ENCODE measurements around the gene LURAP1L. TPM values are rescaled to one million over a fixed set of nuclear protein-coding genes. Genes with fewer than 3 reads are reported as not detected.

LURAP1L gene
- total RNA-seq, 1 experiment from 2014 or later, result 1.7 TPM

DNA sequence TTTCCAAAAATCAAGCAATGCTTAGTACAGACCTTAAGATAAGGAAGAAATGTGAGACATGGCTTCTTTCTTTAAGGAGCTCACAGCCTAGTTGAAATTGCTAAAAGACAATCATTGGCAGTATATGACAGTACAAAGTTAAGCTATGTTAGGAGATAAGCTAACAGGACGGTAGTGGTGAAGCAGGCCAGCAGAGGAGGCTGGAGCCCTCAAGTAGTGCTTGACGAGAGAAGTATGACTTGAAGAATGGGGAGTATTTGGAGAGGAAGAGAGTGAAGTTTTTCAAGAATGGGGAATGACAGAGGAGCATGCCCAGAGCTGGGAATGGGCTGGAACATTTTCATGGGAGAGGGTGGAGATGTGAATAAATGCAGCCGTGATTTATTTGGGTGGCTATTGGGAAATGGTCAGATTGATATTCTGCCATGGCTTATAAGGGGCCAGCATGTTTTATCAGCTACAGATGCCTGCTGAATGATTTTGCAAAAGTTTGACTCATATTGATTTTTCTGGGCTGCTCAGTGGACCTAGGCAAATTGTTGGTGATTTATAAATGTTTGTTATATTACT is 43.7 kb downstream of the LURAP1L start (continued):
- TF ChIP-seq, protein P1, sequence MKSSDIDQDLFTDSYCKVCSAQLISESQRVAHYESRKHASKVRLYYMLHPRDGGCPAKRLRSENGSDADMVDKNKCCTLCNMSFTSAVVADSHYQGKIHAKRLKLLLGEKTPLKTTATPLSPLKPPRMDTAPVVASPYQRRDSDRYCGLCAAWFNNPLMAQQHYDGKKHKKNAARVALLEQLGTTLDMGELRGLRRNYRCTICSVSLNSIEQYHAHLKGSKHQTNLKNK (CRISPR knock-in tag; IDR thresholded peaks at IDR 0.05), result no peak
- no peak for TF ChIP-seq ZBTB21 (CRISPR knock-in tag; IDR thresholded peaks at IDR 0.05; ENCODE audit: borderline replicate concordance)
- no peak for TF ChIP-seq TEAD1 (CRISPR knock-in tag; IDR thresholded peaks at IDR 0.05)
- TF ChIP-seq, protein P2, sequence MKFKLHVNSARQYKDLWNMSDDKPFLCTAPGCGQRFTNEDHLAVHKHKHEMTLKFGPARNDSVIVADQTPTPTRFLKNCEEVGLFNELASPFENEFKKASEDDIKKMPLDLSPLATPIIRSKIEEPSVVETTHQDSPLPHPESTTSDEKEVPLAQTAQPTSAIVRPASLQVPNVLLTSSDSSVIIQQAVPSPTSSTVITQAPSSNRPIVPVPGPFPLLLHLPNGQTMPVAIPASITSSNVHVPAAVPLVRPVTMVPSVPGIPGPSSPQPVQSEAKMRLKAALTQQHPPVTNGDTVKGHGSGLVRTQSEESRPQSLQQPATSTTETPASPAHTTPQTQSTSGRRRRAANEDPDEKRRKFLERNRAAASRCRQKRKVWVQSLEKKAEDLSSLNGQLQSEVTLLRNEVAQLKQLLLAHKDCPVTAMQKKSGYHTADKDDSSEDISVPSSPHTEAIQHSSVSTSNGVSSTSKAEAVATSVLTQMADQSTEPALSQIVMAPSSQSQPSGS (CRISPR knock-in tag; IDR thresholded peaks at IDR 0.05; ENCODE audit: borderline replicate concordance, low read depth), result no peak
- TF ChIP-seq SMAD3 (CRISPR knock-in tag; IDR thresholded peaks at IDR 0.05; ENCODE audit: borderline replicate concordance), result no peak

DNA sequence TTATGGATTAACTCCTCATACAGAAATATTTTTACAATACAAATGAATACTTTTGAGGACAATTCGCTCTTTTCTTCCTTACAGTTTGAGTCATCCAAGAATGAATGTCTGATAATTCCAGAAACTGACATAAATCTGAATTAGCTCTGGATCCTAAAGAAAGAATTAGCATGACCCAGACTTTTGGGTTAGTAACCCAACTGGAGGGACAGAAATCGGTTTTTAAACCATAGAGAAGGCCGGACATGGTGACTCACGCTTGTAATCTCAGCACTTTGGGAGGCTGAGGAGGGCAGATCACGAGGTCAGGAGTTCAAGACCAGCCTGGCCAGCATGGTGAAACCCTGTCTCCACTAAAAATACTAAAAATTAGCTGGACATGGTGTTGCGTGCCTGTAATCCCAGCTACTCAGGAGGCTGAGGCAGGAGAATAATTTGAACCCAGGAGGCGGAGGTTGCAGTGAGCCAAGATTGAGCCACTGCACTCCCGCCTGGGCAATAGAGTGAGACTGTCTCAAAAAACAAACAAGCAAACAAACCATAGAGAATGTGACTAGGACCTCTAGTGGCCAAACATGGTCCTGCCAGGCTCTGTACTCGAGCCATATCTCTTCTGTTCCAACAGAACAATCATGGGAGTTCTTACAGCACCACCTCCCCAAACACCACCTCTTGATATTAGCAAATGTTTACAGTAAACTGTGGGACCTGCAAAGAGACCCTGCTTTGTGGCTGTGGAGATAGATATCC is 44.8 kb downstream of the LURAP1L start:
- DNase-seq (ENCODE audit: low spot score), result peak; percentile 62
- H3K27me3 Mint-ChIP-seq (ENCODE audit: low read depth), result no peaks in the 10 kb centered on the region
- peaks cover 7% of the 10 kb centered on the region; the same call in 1 of the 2 replicates for H3K4me1 Mint-ChIP-seq
- H3K4me3 Mint-ChIP-seq, result no peak overlapping the region
- H3K27ac Mint-ChIP-seq, result no peak overlapping the region
- ChIA-PET CTCF (interaction anchor here (0.7 to 1.0 kb wide), 2 partner anchors 11 to 43 kb away, joined by 4 to 5 read pairs; no protein-coding TSS in a partner anchor), POLR2A (no interaction called here)
- peak; percentile 85 for ATAC-seq
- H3K36me3 Mint-ChIP-seq, result no peaks in the 10 kb centered on the region
- H3K9me3 Mint-ChIP-seq, result no peaks in the 10 kb centered on the region
- TF ChIP-seq, protein P3, sequence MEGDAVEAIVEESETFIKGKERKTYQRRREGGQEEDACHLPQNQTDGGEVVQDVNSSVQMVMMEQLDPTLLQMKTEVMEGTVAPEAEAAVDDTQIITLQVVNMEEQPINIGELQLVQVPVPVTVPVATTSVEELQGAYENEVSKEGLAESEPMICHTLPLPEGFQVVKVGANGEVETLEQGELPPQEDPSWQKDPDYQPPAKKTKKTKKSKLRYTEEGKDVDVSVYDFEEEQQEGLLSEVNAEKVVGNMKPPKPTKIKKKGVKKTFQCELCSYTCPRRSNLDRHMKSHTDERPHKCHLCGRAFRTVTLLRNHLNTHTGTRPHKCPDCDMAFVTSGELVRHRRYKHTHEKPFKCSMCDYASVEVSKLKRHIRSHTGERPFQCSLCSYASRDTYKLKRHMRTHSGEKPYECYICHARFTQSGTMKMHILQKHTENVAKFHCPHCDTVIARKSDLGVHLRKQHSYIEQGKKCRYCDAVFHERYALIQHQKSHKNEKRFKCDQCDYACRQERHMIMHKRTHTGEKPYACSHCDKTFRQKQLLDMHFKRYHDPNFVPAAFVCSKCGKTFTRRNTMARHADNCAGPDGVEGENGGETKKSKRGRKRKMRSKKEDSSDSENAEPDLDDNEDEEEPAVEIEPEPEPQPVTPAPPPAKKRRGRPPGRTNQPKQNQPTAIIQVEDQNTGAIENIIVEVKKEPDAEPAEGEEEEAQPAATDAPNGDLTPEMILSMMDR (IDR thresholded peaks at IDR 0.05), result peak; percentile 67
- TF ChIP-seq FOXP1 (CRISPR knock-in tag; IDR thresholded peaks at IDR 0.05; ENCODE audit: borderline replicate concordance), result no peak
- TF ChIP-seq ZNF121 (CRISPR knock-in tag; IDR thresholded peaks at IDR 0.05), result peak; percentile 95

DNA sequence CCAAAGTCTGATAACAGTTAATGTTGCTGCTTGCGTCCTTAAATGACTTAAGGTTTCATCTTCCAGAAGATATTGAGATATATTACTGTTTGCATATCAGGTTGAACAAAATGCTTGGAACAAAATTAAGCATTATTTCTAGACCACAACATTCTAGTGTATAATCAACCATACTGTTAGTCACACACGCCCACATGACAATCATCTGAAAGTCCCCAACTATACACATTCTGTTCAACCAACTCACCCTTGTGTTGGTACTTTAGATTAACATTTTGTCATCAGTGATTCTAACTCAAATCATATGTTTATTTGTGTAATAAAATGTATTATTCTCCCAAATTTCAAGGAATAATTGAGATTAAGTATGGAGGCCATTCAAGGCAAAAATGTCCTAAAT is 47.3 kb downstream of the LURAP1L start:
- no peak for ATAC-seq
- no peak overlapping the region for H3K4me3 Mint-ChIP-seq
- H3K9me3 Mint-ChIP-seq, result no peaks in the 10 kb centered on the region
- no peaks in the 10 kb centered on the region for H3K4me1 Mint-ChIP-seq
- no peak overlapping the region for H3K27ac Mint-ChIP-seq
- no peak for TF ChIP-seq OVOL2 (CRISPR knock-in tag; IDR thresholded peaks at IDR 0.05; ENCODE audit: borderline replicate concordance)
- H3K27me3 Mint-ChIP-seq (ENCODE audit: low read depth), result no peaks in the 10 kb centered on the region
- DNase-seq (ENCODE audit: low spot score), result no peak
- H3K36me3 Mint-ChIP-seq, result no peaks in the 10 kb centered on the region
- CTCF ChIA-PET, result no interaction called here
- POLR2A ChIA-PET, result no interaction called here

DNA sequence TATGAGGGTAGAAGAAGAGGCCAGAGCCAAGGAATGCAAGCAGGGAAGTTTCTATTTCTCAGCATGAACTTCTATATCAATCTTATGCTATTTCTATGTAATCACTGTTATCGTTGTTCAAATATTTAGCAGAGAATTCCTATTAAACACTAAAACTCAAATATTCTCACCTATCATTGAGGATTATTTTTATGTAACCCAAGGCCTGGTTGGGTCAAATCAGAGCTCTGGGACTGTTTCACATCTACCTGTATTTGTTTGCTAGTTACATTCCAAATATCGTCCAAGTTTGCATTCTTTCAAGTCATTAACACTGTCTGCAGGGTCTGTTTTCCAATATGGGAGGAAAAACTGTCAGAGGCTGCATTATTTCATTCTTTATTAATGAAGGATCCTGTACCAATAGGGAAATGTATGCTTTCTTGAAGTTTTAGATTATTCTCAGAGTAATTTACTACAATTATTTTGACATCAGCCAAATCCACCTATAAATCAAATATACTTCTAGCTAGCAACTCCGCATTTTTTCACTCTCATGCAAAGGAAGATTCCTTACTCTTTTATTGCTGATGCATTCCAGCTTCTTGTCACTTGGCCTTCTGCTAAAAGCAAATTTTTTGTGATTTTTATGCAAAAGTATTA is 52.2 kb downstream of the LURAP1L start:
- no peaks in the 10 kb centered on the region for H3K27me3 Mint-ChIP-seq (ENCODE audit: low read depth)
- no peak for DNase-seq (ENCODE audit: low spot score)
- no peak overlapping the region for H3K27ac Mint-ChIP-seq
- peaks cover 6% of the 10 kb centered on the region for H3K9me3 Mint-ChIP-seq
- no peak overlapping the region for H3K4me3 Mint-ChIP-seq
- H3K4me1 Mint-ChIP-seq, result peaks cover 8% of the 10 kb centered on the region
- ChIA-PET CTCF (no interaction called here), POLR2A (no interaction called here)
- ATAC-seq, result no peak
- H3K36me3 Mint-ChIP-seq, result no peaks in the 10 kb centered on the region
- TF ChIP-seq ZBTB21 (CRISPR knock-in tag; IDR thresholded peaks at IDR 0.05; ENCODE audit: borderline replicate concordance) (no peak), JUN (CRISPR knock-in tag; IDR thresholded peaks at IDR 0.05) (no peak), ZNF263 (CRISPR knock-in tag; IDR thresholded peaks at IDR 0.05; ENCODE audit: low read depth) (no peak), NR2C2 (CRISPR knock-in tag; IDR thresholded peaks at IDR 0.05) (no peak), CREB1 (CRISPR knock-in tag; IDR thresholded peaks at IDR 0.05) (no peak), TCF7 (CRISPR knock-in tag; IDR thresholded peaks at IDR 0.05; ENCODE audit: low read depth) (no peak), NFYB (CRISPR knock-in tag; conservative IDR thresholded peaks at IDR 0.05; ENCODE audit: low read depth) (no peak)
- TF ChIP-seq, protein P4, sequence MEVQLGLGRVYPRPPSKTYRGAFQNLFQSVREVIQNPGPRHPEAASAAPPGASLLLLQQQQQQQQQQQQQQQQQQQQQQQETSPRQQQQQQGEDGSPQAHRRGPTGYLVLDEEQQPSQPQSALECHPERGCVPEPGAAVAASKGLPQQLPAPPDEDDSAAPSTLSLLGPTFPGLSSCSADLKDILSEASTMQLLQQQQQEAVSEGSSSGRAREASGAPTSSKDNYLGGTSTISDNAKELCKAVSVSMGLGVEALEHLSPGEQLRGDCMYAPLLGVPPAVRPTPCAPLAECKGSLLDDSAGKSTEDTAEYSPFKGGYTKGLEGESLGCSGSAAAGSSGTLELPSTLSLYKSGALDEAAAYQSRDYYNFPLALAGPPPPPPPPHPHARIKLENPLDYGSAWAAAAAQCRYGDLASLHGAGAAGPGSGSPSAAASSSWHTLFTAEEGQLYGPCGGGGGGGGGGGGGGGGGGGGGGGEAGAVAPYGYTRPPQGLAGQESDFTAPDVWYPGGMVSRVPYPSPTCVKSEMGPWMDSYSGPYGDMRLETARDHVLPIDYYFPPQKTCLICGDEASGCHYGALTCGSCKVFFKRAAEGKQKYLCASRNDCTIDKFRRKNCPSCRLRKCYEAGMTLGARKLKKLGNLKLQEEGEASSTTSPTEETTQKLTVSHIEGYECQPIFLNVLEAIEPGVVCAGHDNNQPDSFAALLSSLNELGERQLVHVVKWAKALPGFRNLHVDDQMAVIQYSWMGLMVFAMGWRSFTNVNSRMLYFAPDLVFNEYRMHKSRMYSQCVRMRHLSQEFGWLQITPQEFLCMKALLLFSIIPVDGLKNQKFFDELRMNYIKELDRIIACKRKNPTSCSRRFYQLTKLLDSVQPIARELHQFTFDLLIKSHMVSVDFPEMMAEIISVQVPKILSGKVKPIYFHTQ (CRISPR knock-in tag; IDR thresholded peaks at IDR 0.05), result no peak
- TF ChIP-seq, protein P5, sequence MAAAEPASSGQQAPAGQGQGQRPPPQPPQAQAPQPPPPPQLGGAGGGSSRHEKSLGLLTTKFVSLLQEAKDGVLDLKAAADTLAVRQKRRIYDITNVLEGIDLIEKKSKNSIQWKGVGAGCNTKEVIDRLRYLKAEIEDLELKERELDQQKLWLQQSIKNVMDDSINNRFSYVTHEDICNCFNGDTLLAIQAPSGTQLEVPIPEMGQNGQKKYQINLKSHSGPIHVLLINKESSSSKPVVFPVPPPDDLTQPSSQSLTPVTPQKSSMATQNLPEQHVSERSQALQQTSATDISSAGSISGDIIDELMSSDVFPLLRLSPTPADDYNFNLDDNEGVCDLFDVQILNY (CRISPR knock-in tag; IDR thresholded peaks at IDR 0.05), result no peak
- TF ChIP-seq, protein P6, sequence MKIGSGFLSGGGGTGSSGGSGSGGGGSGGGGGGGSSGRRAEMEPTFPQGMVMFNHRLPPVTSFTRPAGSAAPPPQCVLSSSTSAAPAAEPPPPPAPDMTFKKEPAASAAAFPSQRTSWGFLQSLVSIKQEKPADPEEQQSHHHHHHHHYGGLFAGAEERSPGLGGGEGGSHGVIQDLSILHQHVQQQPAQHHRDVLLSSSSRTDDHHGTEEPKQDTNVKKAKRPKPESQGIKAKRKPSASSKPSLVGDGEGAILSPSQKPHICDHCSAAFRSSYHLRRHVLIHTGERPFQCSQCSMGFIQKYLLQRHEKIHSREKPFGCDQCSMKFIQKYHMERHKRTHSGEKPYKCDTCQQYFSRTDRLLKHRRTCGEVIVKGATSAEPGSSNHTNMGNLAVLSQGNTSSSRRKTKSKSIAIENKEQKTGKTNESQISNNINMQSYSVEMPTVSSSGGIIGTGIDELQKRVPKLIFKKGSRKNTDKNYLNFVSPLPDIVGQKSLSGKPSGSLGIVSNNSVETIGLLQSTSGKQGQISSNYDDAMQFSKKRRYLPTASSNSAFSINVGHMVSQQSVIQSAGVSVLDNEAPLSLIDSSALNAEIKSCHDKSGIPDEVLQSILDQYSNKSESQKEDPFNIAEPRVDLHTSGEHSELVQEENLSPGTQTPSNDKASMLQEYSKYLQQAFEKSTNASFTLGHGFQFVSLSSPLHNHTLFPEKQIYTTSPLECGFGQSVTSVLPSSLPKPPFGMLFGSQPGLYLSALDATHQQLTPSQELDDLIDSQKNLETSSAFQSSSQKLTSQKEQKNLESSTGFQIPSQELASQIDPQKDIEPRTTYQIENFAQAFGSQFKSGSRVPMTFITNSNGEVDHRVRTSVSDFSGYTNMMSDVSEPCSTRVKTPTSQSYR (CRISPR knock-in tag; IDR thresholded peaks at IDR 0.05), result no peak

Measured in WTC11 (cell line).